Thoracic aorta (tissue), 2 donors: ENCODE results near the gene OR1J4. TPM values are rescaled to one million over a fixed set of nuclear protein-coding genes. Genes with fewer than 3 reads are reported as not detected.

ENCODE experiments used
- ATAC-seq: fragments of 150-250 bp; one replicate; pipeline ENCODE4 v1.8.0; 2017; ENCODE audit warnings: low read depth; ENCODE audit not compliant: insufficient number of reproducible peaks, low FRiP score
- DNase-seq: peaks from one replicate; pipeline ENCODE4 v3.0.0-alpha.2; 2020; ENCODE audit warnings: low spot score
- H3K27ac ChIP-seq, 2 donors: fragments of 200-600 bp; sonication (generic); 1 replicate in 1 of 2; 2 replicates in 1 of 2; pipeline ENCODE4 v1.5.1; 2016; ENCODE audit warnings: mild to moderate bottlenecking in 2 of 2, moderate library complexity in 2 of 2
- H3K27me3 ChIP-seq: fragments of 200-600 bp; sonication (generic); replicated peaks from 2 replicates; pipeline ENCODE4 v1.6.0; 2016; ENCODE audit warnings: mild to moderate bottlenecking; ENCODE audit not compliant: insufficient read depth
- H3K36me3 ChIP-seq: fragments of 200-600 bp; sonication (generic); one replicate; pipeline ENCODE4 v1.5.1; 2016
- H3K4me1 ChIP-seq, 2 donors: fragments of 200-600 bp; sonication (generic); 1 replicate in 1 of 2; 2 replicates in 1 of 2; pipeline versions ENCODE4 v1.5.1 to v1.6.0; 2016; ENCODE audit warnings: low read depth in 2 of 2, mild to moderate bottlenecking in 1 of 2; ENCODE audit not compliant: control insufficient read depth in 1 of 2
- H3K4me3 ChIP-seq: fragments of 200-600 bp; sonication (generic); 2 replicates; pipeline ENCODE4 v1.5.1; 2016; ENCODE audit warnings: mild to moderate bottlenecking
- H3K9me3 ChIP-seq: fragments of 200-600 bp; sonication (generic); 2 replicates; pipeline ENCODE4 v1.5.1; 2016
- total RNA-seq, 2 donors: library from RNA; depleted of rRNA; stranded (reverse); fragments of >200 nt; gene quantifications; one replicate each; pipeline versions ENCODE4 v1.1.0 to v1.2.3, GENCODE V29; 2016
- TF ChIP-seq, protein P1 (sequence below): fragments of 200-600 bp; sonication (generic); IDR thresholded peaks from one replicate; pipeline ENCODE4 v1.5.1; 2019; ENCODE audit warnings: antibody characterized with exemption

OR1J4 gene
- total RNA-seq, 2 donors from 2014 or later, result not detected

DNA sequence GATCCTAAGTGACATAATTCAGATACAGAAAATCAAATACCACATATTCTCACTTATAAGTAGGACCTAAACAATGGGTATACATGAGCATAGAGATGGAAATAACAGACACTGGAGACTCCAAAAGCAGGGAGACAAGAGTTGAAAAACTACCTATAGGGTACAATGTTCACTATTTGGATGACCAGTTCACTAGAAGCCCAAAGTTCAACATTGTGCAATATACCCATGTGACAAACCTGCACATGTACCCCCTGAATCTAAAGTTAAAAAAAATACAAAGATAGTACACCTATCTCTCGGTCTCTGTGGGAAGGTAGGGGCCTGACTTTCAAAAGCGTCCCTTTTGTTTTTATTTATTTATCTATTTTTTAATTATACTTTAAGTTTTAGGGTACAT, 19.8 kb downstream of the OR1J4 start:
- Histone ChIP-seq H3K4me1 (no peaks in the 10 kb centered on the region), H3K4me3 (no peak overlapping the region), H3K36me3 (no peaks in the 10 kb centered on the region), H3K27me3 (no peaks in the 10 kb centered on the region), H3K9me3 (no peaks in the 10 kb centered on the region), H3K27ac (no peak overlapping the region)
- ATAC-seq, result no peak
- TF ChIP-seq, protein P1, sequence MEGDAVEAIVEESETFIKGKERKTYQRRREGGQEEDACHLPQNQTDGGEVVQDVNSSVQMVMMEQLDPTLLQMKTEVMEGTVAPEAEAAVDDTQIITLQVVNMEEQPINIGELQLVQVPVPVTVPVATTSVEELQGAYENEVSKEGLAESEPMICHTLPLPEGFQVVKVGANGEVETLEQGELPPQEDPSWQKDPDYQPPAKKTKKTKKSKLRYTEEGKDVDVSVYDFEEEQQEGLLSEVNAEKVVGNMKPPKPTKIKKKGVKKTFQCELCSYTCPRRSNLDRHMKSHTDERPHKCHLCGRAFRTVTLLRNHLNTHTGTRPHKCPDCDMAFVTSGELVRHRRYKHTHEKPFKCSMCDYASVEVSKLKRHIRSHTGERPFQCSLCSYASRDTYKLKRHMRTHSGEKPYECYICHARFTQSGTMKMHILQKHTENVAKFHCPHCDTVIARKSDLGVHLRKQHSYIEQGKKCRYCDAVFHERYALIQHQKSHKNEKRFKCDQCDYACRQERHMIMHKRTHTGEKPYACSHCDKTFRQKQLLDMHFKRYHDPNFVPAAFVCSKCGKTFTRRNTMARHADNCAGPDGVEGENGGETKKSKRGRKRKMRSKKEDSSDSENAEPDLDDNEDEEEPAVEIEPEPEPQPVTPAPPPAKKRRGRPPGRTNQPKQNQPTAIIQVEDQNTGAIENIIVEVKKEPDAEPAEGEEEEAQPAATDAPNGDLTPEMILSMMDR, result no peak
- DNase-seq, result no peak

DNA sequence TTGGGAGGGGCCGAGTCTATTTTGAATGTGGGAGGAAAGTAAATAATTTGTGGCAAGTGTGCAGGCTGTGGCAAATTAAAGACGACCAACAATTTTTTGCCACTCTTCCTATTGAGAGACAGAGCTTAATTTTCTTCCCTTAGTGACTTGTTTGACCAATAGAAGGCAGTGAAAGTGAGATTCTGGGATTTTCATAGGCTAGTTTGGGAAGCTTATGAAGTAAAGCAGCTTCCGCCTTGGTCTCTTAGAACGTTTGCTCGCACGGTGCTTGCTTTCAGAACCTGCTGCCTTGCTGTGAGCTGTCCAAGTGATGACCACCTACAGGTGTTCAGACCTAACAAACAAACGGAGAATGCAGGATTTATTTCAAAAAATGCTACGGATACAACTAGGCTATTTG, 27.3 kb downstream of the OR1J4 start:
- DNase-seq (no peak), ATAC-seq (no peak)
- Histone ChIP-seq H3K4me1 (no peaks in the 10 kb centered on the region), H3K27me3 (no peaks in the 10 kb centered on the region), H3K9me3 (no peaks in the 10 kb centered on the region), H3K36me3 (no peaks in the 10 kb centered on the region), H3K27ac (no peak overlapping the region), H3K4me3 (no peak overlapping the region)
- TF ChIP-seq, protein P1, result no peak

DNA sequence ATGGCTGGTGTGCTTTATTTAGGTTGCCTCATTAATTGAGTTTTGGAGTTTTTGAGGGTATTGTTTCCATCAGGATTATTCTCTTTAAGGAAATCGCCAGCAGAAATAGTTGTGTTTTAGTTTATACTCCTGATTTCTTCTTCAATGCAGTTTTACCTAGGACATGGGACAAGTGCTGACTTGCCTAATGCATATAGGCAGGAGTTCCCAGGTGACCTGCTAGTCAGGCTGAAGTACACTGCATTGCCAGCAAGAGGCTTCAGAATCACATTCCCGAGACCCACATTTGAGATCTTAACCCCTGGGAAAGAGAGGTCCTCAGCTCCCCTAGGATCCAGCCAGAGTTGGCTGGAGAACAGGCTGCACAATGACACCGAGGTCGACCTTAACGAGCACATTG, 32.4 kb downstream of the OR1J4 start:
- TF ChIP-seq, protein P1, result no peak
- Histone ChIP-seq H3K27me3 (no peaks in the 10 kb centered on the region), H3K9me3 (no peaks in the 10 kb centered on the region), H3K36me3 (no peaks in the 10 kb centered on the region), H3K4me3 (no peak overlapping the region), H3K4me1 (no peaks in the 10 kb centered on the region), H3K27ac (no peak overlapping the region)
- DNase-seq, result no peak
- no peak for ATAC-seq

DNA sequence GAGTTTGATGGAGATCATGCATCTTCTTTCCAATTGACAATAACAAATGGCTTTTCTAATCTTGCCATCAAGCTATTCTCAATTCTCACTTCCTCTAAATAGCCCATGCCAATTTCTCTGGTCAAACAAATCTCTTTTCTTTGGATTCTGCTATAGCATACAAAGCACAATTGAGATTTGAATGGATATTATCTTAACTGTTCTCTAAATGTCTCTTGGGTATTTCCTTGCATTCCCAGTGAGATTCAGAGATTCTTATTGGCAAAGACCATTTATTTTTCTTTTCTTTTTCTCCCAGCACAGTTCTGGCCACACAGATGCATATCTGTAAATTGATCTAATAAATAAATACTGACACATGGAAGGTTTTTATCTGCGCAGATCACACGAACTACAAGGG, 33.9 kb downstream of the OR1J4 start, which contains the start of gene OR1N2:
Gene OR1N2 (plus strand): TSS at position 301 of the 400 bp plus-strand sequence. CDS start 100 bp downstream, outside the sequence.
- Histone ChIP-seq H3K27ac (no peak within 1 kb of the TSS), H3K4me3 (no peak within 1 kb of the TSS), H3K36me3 (no peaks in the 10 kb centered on the region), H3K9me3 (no peaks in the 10 kb centered on the region), H3K27me3 (no peaks in the 10 kb centered on the region), H3K4me1 (no peaks in the 10 kb centered on the region)
- DNase-seq, result no peak
- TF ChIP-seq, protein P1, result no peak
- ATAC-seq, result no peak

DNA sequence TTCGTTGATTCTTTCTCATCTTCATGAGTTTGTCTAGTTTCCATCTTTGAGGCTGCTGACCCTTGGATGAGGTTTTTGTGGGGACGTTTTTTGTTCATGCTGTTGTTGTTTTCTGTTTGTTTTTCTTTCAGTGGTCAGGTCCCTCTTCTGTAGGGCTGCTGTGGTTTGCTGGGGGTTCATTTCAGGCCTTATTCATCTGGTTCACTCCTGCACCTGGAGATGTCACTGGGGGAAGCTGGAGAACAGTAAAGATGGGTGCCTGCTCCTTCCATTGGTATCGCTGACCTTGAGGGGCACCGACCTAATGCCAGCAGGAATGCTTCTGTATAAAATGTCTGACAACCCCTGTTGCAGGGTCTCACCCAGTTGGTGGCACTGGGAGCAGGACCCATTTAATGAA, 42.5 kb downstream of the OR1J4 start:
- TF ChIP-seq, protein P1, result no peak
- no peak overlapping the region for H3K27ac ChIP-seq
- ATAC-seq, result no peak
- H3K36me3 ChIP-seq, result no peaks in the 10 kb centered on the region
- H3K4me3 ChIP-seq, result no peak overlapping the region
- H3K4me1 ChIP-seq, result no peaks in the 10 kb centered on the region
- no peaks in the 10 kb centered on the region for H3K27me3 ChIP-seq
- H3K9me3 ChIP-seq, result no peaks in the 10 kb centered on the region
- no peak for DNase-seq
